T-helper 2 cell treated with Interferon-gamma antibody and Interleukin-4, amounts not matched to agents 5 μg/mL and 100 μg/mL, for 36 hours (primary cell): ENCODE measurements around the gene MED17.

ENCODE experiments used
- DNase-seq: peaks from one replicate; pipeline ENCODE4 v3.0.0; 2021; ENCODE audit warnings: low spot score
- H3K27ac Mint-ChIP-seq: one replicate; pipeline ENCODE4 v1.8.0; 2021; ENCODE audit warnings: mild to moderate bottlenecking, mixed read lengths
- H3K27me3 Mint-ChIP-seq: one replicate; pipeline ENCODE4 v1.8.0; 2021; ENCODE audit warnings: low read depth, mixed read lengths
- H3K36me3 Mint-ChIP-seq: one replicate; pipeline ENCODE4 v1.8.0; 2021; ENCODE audit warnings: low read depth, mixed read lengths
- H3K4me1 Mint-ChIP-seq: one replicate; pipeline ENCODE4 v1.8.0; 2021; ENCODE audit warnings: low read depth, mixed read lengths
- H3K4me3 Mint-ChIP-seq: one replicate; pipeline ENCODE4 v1.8.0; 2022; ENCODE audit warnings: mild to moderate bottlenecking, moderate library complexity, mixed read lengths
- H3K9me3 Mint-ChIP-seq: one replicate; pipeline ENCODE4 v1.8.0; 2021; ENCODE audit warnings: mixed read lengths

MED17 gene, protein sequence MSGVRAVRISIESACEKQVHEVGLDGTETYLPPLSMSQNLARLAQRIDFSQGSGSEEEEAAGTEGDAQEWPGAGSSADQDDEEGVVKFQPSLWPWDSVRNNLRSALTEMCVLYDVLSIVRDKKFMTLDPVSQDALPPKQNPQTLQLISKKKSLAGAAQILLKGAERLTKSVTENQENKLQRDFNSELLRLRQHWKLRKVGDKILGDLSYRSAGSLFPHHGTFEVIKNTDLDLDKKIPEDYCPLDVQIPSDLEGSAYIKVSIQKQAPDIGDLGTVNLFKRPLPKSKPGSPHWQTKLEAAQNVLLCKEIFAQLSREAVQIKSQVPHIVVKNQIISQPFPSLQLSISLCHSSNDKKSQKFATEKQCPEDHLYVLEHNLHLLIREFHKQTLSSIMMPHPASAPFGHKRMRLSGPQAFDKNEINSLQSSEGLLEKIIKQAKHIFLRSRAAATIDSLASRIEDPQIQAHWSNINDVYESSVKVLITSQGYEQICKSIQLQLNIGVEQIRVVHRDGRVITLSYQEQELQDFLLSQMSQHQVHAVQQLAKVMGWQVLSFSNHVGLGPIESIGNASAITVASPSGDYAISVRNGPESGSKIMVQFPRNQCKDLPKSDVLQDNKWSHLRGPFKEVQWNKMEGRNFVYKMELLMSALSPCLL

DNA sequence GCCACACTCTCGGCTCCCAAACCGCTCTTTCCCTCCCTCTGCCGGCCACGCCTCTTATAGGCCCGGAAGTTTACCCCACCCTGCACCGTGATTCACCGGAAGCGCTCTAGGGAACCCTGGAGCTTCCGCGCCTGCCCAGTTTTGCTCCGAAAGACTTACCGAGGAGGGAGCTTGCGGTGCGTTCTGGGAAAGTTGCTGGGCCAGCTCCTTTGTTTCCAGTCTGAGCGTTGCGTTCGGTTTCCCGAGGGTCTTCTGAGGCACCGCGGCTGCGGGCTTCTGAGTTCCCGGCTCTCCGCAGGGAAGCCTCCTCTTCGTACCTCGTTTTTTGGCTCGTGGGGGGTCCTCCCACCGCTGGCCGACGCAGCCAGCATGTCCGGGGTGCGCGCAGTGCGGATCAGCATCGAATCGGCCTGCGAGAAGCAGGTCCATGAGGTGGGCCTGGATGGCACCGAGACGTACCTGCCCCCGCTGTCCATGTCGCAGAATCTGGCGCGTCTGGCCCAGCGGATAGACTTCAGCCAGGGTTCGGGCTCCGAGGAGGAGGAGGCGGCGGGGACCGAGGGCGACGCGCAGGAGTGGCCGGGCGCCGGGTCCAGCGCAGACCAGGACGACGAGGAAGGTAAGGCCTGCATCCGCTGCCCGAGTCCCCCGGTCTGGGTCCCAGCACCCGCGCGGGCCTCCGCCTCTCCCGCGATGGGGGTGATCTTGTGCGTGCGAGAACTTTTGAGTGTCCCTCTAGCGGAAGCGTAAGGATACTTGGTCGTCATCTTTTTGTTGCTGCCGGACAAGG, at the start of gene MED17:
Gene MED17 (plus strand): TSS at position 138 of the 790 bp plus-strand sequence. CDS start 232 bp downstream, at position 370.
- peak within 1 kb of the TSS; percentile 94 for H3K4me3 Mint-ChIP-seq
- peak; percentile 87 for DNase-seq
- no peaks in the 10 kb centered on the region for H3K9me3 Mint-ChIP-seq
- H3K4me1 Mint-ChIP-seq = peaks cover 29% of the 10 kb centered on the region
- H3K36me3 Mint-ChIP-seq = peaks cover 40% of the 10 kb centered on the region
- no peaks in the 10 kb centered on the region for H3K27me3 Mint-ChIP-seq
- H3K27ac Mint-ChIP-seq = peak within 1 kb of the TSS; percentile 94

DNA sequence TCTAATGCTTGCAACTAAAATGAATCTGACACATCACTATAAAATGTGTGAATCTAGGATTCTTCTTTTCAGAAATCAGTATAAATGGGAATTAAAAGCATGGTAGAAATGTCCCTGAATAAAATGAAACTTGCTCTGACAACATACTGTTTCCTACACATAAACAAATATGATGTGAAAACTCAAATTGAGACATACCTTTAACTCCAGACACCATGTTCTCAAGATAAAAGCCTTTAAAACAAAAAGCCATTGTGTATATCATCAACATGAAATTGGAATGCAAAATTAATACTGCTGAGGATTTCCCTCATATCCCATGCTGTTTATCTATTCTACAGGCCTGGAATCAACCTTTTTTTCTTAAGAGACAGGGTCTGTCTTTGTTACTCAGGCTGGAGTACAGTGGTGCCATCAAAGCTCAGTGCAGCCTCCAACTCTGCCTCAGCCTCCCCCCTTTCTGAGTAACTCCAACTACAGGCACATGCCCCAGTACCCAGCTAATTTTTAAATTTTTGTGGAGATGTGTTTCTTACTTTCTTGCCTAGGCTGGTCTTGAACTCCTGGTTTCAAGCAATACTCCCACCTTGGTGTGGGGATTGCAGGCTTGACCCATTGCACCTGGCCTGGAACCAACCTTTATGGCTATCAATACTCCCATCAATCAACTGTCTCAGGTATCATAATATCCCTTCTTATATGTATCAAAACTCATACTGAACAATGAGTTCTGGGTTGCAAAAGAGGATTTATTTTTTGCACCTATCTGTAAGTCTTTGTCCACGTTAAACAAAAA, 49.5 kb upstream of the MED17 start:
- Mint-ChIP-seq H3K36me3 (peaks cover 92% of the 10 kb centered on the region), H3K4me3 (peak overlapping the region; percentile 40), H3K9me3 (no peaks in the 10 kb centered on the region), H3K4me1 (peaks cover 53% of the 10 kb centered on the region), H3K27me3 (no peaks in the 10 kb centered on the region), H3K27ac (no peak overlapping the region)
- DNase-seq = no peak

DNA sequence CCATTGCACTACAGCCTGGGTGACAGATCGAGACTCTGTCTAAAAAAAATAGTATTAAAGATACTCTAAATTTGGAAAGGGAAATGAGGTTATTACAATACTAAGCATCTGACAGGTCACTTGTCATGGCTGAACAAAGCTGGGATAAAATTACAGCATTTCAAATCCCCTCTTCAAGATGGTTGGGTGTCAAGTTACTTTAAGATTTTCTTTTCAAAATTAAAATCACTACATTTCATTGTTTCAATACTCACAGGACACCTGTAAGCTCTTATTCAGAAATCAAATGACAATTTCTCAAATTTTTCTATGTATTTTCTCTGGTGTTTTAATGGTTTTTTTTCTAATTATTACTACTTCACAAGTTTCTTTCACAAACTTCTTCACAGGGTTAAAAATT, 48.5 kb upstream of the MED17 start:
- H3K9me3 Mint-ChIP-seq = no peaks in the 10 kb centered on the region
- peaks cover 92% of the 10 kb centered on the region for H3K36me3 Mint-ChIP-seq
- H3K4me1 Mint-ChIP-seq = peaks cover 54% of the 10 kb centered on the region
- no peaks in the 10 kb centered on the region for H3K27me3 Mint-ChIP-seq
- H3K4me3 Mint-ChIP-seq = peak overlapping the region; percentile 58
- DNase-seq = no peak
- H3K27ac Mint-ChIP-seq = no peak overlapping the region

DNA sequence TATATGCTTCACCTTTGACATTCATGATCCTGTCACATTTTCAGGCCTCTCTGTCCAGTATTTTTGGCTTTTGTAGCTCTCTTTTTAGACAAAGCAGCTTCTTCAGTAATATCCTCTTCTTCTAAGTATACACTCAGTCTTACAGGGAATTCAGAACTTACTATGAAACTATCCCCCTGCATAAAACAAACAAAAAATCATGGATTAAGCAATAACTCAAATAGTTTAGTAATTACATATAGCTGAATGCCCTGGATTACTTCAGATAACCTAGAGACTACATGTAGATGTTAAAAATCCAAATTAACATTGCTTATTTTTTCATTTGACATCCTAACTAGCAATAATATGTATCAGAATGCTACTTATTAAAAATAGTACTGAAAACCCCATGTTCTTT, 48.0 kb upstream of the MED17 start:
- peaks cover 54% of the 10 kb centered on the region for H3K4me1 Mint-ChIP-seq
- H3K9me3 Mint-ChIP-seq = no peaks in the 10 kb centered on the region
- no peak for DNase-seq
- no peak overlapping the region for H3K27ac Mint-ChIP-seq
- H3K36me3 Mint-ChIP-seq = peaks cover 95% of the 10 kb centered on the region
- no peaks in the 10 kb centered on the region for H3K27me3 Mint-ChIP-seq
- H3K4me3 Mint-ChIP-seq = peak overlapping the region; percentile 58

DNA sequence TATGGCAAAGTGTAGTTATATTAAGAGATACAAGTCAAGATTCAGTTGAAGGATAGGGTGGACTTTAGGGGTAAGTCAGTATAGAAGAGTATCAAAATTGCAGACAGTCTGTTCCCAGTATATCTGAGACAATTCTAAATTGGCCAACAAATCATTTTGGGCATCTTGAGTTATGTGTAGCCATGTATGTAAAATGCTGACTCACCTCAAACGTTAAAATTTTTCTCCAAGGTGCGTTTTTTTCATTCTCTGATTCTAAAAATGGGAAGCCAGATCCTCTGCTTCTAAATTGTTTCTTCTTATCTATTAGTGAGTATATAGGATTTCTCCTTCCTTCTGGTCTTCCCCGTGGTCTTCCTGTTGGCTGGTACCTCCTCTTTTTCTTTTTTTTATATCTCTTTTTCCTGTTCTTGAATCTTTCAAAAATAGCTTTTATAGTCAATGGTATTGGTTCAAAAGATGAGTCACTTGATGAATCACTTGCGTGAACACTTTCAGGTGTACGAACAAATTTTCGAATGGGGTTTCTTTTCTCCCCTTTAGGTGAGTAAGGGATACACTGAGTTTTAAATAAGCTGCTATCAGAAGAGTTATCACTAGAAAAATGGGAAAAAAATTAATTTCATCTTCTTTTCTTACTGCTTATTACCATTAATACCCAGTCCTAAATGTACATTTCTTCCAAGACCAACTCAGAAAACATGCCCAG, 46.0 kb upstream of the MED17 start:
- H3K9me3 Mint-ChIP-seq = no peaks in the 10 kb centered on the region
- H3K4me1 Mint-ChIP-seq = peaks cover 50% of the 10 kb centered on the region
- peak overlapping the region; percentile 82 for H3K27ac Mint-ChIP-seq
- H3K4me3 Mint-ChIP-seq = peak overlapping the region; percentile 99
- no peaks in the 10 kb centered on the region for H3K27me3 Mint-ChIP-seq
- DNase-seq = no peak
- H3K36me3 Mint-ChIP-seq = peaks cover 81% of the 10 kb centered on the region

DNA sequence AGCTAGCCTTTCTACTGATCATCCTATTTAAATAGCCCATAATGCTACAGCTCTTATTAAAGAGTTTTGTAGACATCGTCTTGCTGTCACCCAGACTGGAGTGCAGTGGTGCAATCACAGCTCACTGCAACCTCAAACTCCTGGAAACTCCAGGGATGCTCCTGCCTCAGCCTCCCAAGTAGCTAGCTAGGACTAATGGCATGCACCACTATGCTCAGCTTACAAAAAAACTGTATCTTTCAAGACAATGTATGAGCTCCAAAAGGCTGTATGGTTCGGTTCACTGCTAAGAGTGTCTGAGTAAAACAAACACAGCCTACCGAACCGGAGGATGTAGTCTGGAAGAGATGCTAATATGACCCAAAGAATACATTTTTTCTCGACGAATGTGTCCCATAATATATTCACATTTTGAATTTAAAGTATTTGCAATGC, 45.4 kb upstream of the MED17 start:
- no peak for DNase-seq

DNA sequence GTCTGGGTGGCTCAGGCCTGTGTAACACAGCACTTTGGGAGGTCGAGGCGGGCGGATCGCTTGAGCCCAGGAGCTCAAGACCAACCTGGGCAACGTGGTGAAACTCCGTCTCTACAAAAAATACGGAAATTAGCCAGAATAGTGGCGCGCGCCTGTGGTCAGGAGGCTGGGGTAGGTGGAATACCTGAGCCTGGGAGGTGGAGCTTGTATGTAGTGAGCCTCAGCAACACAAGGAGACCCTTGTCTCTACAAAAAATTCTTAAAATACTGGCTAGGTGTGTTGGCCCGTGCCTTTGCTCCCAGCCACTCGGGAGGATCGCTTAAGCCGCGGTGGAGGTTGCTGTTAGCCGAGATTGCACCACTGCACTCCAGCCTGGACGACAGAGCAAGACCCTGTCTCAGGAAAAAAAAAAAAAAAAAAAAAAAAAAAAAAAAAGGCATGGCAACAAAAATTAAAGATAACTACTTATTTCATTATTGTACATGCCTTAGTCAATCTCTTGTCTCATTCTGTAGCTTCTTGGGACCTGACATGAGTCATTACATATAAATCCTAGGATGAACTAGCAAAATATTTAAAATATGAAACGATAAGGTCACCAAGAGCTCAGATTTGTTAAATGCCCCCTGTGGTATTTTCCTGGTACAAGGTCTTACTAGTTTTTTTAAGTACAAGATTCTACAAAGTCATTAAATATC, 43.9 kb upstream of the MED17 start:
- Mint-ChIP-seq H3K4me1 (peaks cover 42% of the 10 kb centered on the region), H3K9me3 (no peaks in the 10 kb centered on the region), H3K27ac (peak overlapping the region; percentile 99), H3K27me3 (no peaks in the 10 kb centered on the region), H3K4me3 (peak overlapping the region; percentile 99), H3K36me3 (peaks cover 64% of the 10 kb centered on the region)
- no peak for DNase-seq

More for the DNA sequence above, 45.4 kb upstream of the MED17 start:
- H3K27ac Mint-ChIP-seq = peak overlapping the region; percentile 76
- H3K4me1 Mint-ChIP-seq = peaks cover 49% of the 10 kb centered on the region
- H3K27me3 Mint-ChIP-seq = no peaks in the 10 kb centered on the region
- peaks cover 75% of the 10 kb centered on the region for H3K36me3 Mint-ChIP-seq
- H3K4me3 Mint-ChIP-seq = peak overlapping the region; percentile 99
- no peaks in the 10 kb centered on the region for H3K9me3 Mint-ChIP-seq

DNA sequence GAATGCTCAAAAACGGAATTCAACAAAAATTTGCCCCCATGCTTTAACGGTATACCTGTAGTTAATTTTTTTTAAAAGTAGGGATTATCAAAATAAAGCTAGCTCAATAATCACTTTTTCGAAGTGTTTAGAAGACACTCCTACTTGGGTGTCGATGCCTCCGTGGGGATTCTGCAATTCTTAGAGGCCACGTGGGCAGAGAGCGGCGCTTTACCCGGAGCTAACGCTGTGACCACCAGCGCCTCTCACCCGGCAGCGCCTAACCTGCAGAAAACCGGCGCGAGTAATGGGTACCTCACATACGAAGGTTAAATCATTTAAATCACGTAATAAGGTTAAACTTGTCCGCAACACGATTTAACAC, 43.4 kb upstream of the MED17 start:
- DNase-seq = peak; percentile 48
- Mint-ChIP-seq H3K36me3 (peaks cover 59% of the 10 kb centered on the region), H3K27me3 (no peaks in the 10 kb centered on the region), H3K4me1 (peaks cover 40% of the 10 kb centered on the region), H3K4me3 (peak overlapping the region; percentile 99), H3K27ac (peak overlapping the region; percentile 99), H3K9me3 (no peaks in the 10 kb centered on the region)

DNA sequence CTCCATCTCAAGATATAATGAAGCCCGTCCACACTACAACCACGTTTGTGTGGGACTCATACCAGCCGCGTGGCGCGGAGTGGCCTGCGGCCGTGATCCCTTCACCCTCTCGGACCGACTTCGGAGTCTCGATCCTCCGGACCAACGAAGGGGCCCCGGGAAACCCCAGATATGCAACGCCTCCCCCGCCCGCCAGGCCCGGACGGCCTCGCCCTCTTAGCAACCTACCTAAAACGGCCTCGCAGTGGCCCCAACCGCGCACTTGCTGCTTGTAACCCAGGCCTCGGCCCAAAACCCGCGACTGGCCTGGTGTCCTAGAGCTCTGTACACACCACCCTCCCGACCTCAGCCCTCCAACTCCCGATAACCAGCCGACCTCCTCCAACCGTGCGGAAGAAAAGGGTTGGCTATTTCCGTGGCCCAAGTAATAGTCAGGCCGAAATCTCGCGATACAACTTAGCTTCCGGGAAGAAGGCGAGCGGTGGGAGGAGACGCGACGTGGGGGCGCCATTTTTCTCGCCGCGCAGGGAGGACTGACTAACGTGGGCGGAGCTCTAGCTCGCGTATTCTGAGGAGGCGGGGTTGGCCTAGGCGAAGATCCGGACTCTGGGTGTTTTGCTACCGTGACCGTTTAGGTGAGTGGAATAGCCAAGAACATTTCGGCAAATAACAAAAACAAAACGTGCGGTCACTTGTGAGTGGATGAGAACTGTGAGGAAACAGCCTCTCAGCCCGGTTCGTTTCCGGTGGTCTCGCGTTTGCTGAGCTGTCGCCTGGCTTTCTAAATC, 42.8 kb upstream of the MED17 start, which contains the start of the genes C11orf54 and TAF1D:
Gene C11orf54 (plus strand): TSS at position 579 of the 788 bp plus-strand sequence. CDS start 5,722 bp downstream, outside the sequence.
Gene TAF1D (minus strand): TSS at position 402 of the 788 bp plus-strand sequence. CDS start 2,191 bp downstream, outside the sequence.
- peaks cover 53% of the 10 kb centered on the region for H3K36me3 Mint-ChIP-seq
- peak within 1 kb of the TSS; percentile 99 for H3K27ac Mint-ChIP-seq
- peak within 1 kb of the TSS; percentile 99 for H3K4me3 Mint-ChIP-seq
- peak; percentile 95 for DNase-seq
- H3K4me1 Mint-ChIP-seq = peaks cover 35% of the 10 kb centered on the region
- no peaks in the 10 kb centered on the region for H3K9me3 Mint-ChIP-seq
- H3K27me3 Mint-ChIP-seq = no peaks in the 10 kb centered on the region

DNA sequence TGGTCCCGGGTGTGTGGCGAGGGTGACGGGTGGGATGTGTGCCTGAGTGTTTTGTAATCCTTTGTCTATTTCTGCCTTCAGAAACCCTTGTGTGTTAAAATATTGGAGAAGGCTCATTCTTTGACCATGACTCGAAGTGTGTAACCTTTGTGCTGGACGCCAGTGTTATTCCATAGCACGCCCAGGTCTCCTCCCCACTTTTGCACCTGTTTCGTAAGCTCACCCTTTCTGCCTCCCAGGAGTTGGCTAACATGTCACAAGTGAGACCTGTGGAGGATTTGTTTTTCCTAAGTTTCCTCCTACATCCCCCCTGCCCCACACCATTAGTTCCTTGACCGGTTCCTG, 42.2 kb upstream of the MED17 start:
- H3K4me1 Mint-ChIP-seq = peaks cover 32% of the 10 kb centered on the region
- H3K9me3 Mint-ChIP-seq = no peaks in the 10 kb centered on the region
- DNase-seq = no peak
- H3K36me3 Mint-ChIP-seq = peaks cover 48% of the 10 kb centered on the region
- H3K27me3 Mint-ChIP-seq = no peaks in the 10 kb centered on the region
- H3K4me3 Mint-ChIP-seq = peak overlapping the region; percentile 99
- H3K27ac Mint-ChIP-seq = peak overlapping the region; percentile 99

DNA sequence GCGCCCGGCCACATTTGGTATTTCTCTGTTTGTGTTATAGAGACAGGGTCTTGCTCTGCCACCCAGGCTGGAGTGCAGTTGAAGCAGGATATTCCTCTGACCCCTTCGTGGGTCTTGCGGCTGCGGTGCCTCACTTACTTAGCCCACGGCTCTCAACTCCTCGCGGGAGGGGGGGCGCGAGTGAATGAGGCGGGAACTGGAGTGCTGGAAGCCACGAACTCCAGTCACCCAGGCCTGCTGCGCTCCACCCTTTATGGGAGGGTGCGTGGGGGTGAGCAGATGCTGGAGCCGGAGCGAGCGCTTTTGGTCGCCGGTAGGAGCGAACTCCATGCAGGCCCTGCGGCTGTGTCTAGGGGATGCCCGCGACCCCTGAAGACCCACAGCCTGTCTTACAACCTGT, 40.8 kb upstream of the MED17 start:
- Mint-ChIP-seq H3K27ac (peak overlapping the region; percentile 45), H3K9me3 (no peaks in the 10 kb centered on the region), H3K36me3 (peaks cover 41% of the 10 kb centered on the region), H3K4me3 (peak overlapping the region; percentile 68), H3K4me1 (peaks cover 18% of the 10 kb centered on the region), H3K27me3 (no peaks in the 10 kb centered on the region)
- no peak for DNase-seq

DNA sequence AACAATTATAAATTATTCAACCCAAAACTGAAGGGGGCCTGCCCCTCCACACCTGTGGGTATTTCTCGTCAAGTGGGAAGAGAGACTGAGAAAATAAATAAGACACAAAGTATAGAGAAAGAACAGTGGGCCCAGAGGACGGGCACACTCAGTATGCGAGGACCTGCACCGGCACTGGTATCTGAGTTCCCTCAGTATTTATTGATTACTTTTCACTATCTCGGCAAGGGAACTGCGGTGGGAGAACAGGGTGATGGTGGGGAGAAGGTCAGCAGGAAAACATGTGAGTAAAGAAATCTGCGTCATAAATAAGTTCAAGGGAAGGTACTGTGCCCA, 39.4 kb upstream of the MED17 start:
- Mint-ChIP-seq H3K27me3 (no peaks in the 10 kb centered on the region), H3K9me3 (no peaks in the 10 kb centered on the region), H3K4me3 (peak overlapping the region; percentile 8), H3K27ac (no peak overlapping the region), H3K4me1 (peaks cover 6% of the 10 kb centered on the region), H3K36me3 (peaks cover 30% of the 10 kb centered on the region)
- DNase-seq = no peak
